Activated CD4-positive, alpha-beta T cell treated with anti-CD3 and anti-CD28 coated beads, Interleukin-2, Interleukin-6, amounts not matched to agents 100 ng/mL and 50 ng/mL, durations not matched to agents 16 hours and 8 hours (primary cell): ENCODE measurements around the gene STXBP1.

Experiments
- DNase-seq: peaks from one replicate; pipeline ENCODE4 v3.0.0-alpha.2; 2020

STXBP1 gene

GRCh38 chr9:127739614-127740330 lies 127.7 kb downstream of the STXBP1 start:
- DNase-seq, result no peak

- DNase-seq, result no peak
Measured at GRCh38 chr9:127741831-127742434, 129.9 kb downstream of the STXBP1 start.
